Measurements from ENCODE around the gene RHOJ. TPM values are rescaled to one million over a fixed set of nuclear protein-coding genes. Genes with fewer than 3 reads are reported as not detected.

Gene RHOJ
- total and polyA plus RNA-seq, 12 donors, result 1.8 to 14.9 (median 5.6) TPM

DNA sequence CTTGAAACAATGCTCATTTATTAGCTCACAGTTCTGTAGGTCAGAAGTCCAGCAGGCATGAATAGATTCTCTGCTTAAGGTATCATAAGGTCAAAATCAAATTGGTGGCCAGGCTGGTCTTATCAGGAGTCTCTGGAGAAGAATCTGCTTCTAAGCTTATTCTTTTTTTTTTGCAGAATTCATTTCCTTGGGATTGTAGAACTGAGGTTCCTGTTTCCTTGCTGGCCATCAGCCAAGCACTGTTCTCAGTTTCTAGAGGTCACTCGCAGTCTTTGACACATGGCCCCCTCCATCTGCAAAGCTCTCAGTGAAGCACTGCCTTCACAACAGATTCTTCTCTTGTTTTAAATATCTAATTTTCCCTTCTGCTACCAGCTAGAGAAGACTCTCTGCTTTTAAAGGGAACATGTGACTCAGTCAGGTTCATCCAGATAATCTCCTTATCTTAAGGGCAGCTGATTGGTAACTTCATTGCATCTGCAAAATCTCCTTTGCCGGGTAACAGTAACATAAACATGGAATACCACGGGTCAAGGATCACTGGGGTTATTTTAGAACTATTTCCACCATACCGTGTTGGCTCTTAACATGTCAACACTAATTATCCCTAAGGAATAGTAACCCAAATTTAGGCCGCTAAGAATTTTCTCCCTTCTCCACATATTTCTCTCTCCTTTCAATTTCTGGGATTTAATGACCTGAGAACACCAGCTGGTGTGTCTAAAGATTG lies 25.3 kb downstream of the RHOJ start:
- H3K36me3 ChIP-seq (replicated peaks in 1 of 2), result no peaks in the 10 kb centered on the region
- no peaks in the 10 kb centered on the region for H3K4me1 ChIP-seq (replicated peaks in 1 of 2)
- no peaks in the 10 kb centered on the region for H3K9me3 ChIP-seq (replicated peaks in 1 of 3)
- DNase-seq, result peak in 1 of 7 donors; percentile 25
- no peaks in the 10 kb centered on the region for H3K27me3 ChIP-seq
- no peak for TF ChIP-seq POLR2A (IDR thresholded peaks at IDR 0.05)
- TF ChIP-seq, protein P1, sequence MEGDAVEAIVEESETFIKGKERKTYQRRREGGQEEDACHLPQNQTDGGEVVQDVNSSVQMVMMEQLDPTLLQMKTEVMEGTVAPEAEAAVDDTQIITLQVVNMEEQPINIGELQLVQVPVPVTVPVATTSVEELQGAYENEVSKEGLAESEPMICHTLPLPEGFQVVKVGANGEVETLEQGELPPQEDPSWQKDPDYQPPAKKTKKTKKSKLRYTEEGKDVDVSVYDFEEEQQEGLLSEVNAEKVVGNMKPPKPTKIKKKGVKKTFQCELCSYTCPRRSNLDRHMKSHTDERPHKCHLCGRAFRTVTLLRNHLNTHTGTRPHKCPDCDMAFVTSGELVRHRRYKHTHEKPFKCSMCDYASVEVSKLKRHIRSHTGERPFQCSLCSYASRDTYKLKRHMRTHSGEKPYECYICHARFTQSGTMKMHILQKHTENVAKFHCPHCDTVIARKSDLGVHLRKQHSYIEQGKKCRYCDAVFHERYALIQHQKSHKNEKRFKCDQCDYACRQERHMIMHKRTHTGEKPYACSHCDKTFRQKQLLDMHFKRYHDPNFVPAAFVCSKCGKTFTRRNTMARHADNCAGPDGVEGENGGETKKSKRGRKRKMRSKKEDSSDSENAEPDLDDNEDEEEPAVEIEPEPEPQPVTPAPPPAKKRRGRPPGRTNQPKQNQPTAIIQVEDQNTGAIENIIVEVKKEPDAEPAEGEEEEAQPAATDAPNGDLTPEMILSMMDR (IDR thresholded peaks at IDR 0.05), result no peak
- H3K4me3 ChIP-seq, result no peak overlapping the region
- intact Hi-C loops (cut with DNase I), result no loop called here
- H3K27ac ChIP-seq, result no peak overlapping the region
- 66 to 78% (median 74%) methylated on average over 5 of the region's 5 CpGs for WGBS, 4 donors

GRCh38 chr14:63231766-63232165 lies 27.5 kb downstream of the RHOJ start:
- WGBS, 4 donors, result 60 to 71% (median 70%) methylated on average over 3 of the region's 3 CpGs
- TF ChIP-seq, protein P1 (IDR thresholded peaks at IDR 0.05), result no peak
- TF ChIP-seq POLR2A (IDR thresholded peaks at IDR 0.05), result no peak
- no peaks in the 10 kb centered on the region for H3K4me1 ChIP-seq (replicated peaks in 1 of 2)

DNA sequence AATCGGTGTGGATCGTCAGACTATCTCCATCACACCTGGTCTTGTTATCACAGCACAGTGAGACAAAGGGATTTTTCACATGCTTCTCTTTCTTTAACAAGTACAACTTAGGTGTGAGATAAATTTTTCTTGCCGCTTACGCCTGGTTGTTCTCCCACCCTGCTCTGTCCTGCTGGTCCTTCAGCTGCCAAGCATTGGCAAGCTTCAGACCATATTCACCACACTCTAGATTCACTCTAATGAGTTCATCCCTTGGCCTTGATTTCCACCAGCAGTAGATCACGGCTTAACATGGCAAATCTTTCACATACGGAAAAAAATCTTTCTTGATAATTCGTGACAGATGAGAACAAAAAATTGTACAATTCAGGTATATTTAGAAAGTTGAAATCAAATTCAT lies 33.5 kb downstream of the RHOJ start:
- H3K36me3 ChIP-seq (replicated peaks in 1 of 2), result no peaks in the 10 kb centered on the region
- no peak overlapping the region for H3K4me3 ChIP-seq
- WGBS, 4 donors, result 80 to 88% (median 82%) methylated on average over 7 of the region's 7 CpGs
- no peak overlapping the region for H3K27ac ChIP-seq
- no peaks in the 10 kb centered on the region for H3K9me3 ChIP-seq (replicated peaks in 1 of 3)
- TF ChIP-seq, protein P1 (IDR thresholded peaks at IDR 0.05), result no peak
- no peak for TF ChIP-seq POLR2A (IDR thresholded peaks at IDR 0.05)
- H3K27me3 ChIP-seq, result no peaks in the 10 kb centered on the region
- no peak for DNase-seq
- H3K4me1 ChIP-seq (replicated peaks in 1 of 2), result no peaks in the 10 kb centered on the region
- intact Hi-C loops (cut with DNase I), result no loop called here

More at GRCh38 chr14:63231766-63232165, 27.5 kb downstream of the RHOJ start:
- DNase-seq, result no peak
- no peaks in the 10 kb centered on the region for H3K27me3 ChIP-seq
- intact Hi-C loops (cut with DNase I), result no loop called here
- H3K36me3 ChIP-seq (replicated peaks in 1 of 2), result no peaks in the 10 kb centered on the region
- H3K27ac ChIP-seq, result no peak overlapping the region
- no peaks in the 10 kb centered on the region for H3K9me3 ChIP-seq (replicated peaks in 1 of 3)
- H3K4me3 ChIP-seq, result no peak overlapping the region

DNA sequence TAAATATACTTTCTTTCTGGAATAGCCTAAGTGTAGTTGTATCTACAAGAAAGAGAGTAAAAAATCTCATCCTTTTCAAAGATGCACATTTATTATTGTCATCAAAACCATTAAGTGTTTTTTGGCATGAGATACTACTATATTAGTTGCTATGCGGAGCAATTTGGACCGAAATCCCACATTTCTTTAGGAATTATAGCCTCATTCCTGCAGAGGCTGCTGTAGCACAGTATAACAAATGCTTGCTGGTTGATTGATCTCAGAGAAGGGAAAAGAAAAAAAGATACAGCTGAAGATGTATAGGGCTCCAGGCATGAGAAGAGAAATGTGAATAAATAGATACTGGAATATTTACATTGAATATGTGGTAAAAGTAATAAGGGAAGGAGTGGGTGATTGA lies 36.0 kb downstream of the RHOJ start:
- WGBS, 4 donors, result 76 to 89% (median 83%) methylated on average over 2 of the region's 2 CpGs
- H3K27ac ChIP-seq, result no peak overlapping the region
- H3K27me3 ChIP-seq, result no peaks in the 10 kb centered on the region
- no peak for DNase-seq
- intact Hi-C loops (cut with DNase I), result no loop called here
- TF ChIP-seq POLR2A (IDR thresholded peaks at IDR 0.05), result no peak
- TF ChIP-seq, protein P1 (IDR thresholded peaks at IDR 0.05), result no peak
- H3K4me1 ChIP-seq (replicated peaks in 1 of 2), result no peaks in the 10 kb centered on the region
- no peaks in the 10 kb centered on the region for H3K36me3 ChIP-seq (replicated peaks in 1 of 2)
- H3K4me3 ChIP-seq, result no peak overlapping the region
- no peaks in the 10 kb centered on the region for H3K9me3 ChIP-seq (replicated peaks in 1 of 3)
